GM19328 (cell line): ENCODE data around the gene LCN15.

ENCODE experiments used
- ATAC-seq: cut with Tn5 transposase; IDR thresholded peaks from one replicate; pipeline ENCODE4 v1.9.1; 2021; ENCODE audit warnings: mild to moderate bottlenecking, moderate library complexity; ENCODE audit not compliant: unreplicated experiment

The LCN15 gene

GRCh38 chr9:136741883-136742571 is 22.3 kb downstream of the LCN15 start:
- ATAC-seq: no peak

- no peak for ATAC-seq
Observed at GRCh38 chr9:136740971-136741882, 23.1 kb downstream of the LCN15 start.

- ATAC-seq: no peak
Observed at GRCh38 chr9:136740491-136740890, 23.8 kb downstream of the LCN15 start.

GRCh38 chr9:136740069-136740468 is 24.2 kb downstream of the LCN15 start:
- no peak for ATAC-seq

GRCh38 chr9:136739509-136739908 is 24.8 kb downstream of the LCN15 start:
- ATAC-seq: no peak

- no peak for ATAC-seq
Observed at GRCh38 chr9:136738960-136739359, 25.4 kb downstream of the LCN15 start.

GRCh38 chr9:136735812-136736480 is 28.4 kb downstream of the LCN15 start:
- no peak for ATAC-seq

- no peak for ATAC-seq
Observed at GRCh38 chr9:136734837-136735496, 29.4 kb downstream of the LCN15 start.

- no peak for ATAC-seq
Observed at GRCh38 chr9:136733611-136734010, 30.7 kb downstream of the LCN15 start.

- ATAC-seq: no peak
Observed at GRCh38 chr9:136732444-136733178, 31.7 kb downstream of the LCN15 start.

- ATAC-seq: no peak
Observed at GRCh38 chr9:136729926-136730325, 34.4 kb downstream of the LCN15 start.

- ATAC-seq: no peak
Observed at GRCh38 chr9:136729144-136729543, 35.2 kb downstream of the LCN15 start.

GRCh38 chr9:136728548-136729123 is 35.7 kb downstream of the LCN15 start:
- peak; percentile 16 for ATAC-seq

GRCh38 chr9:136728080-136728547 is 36.2 kb downstream of the LCN15 start:
- peak; percentile 51 for ATAC-seq

GRCh38 chr9:136726631-136727191 is 37.6 kb downstream of the LCN15 start:
- no peak for ATAC-seq

GRCh38 chr9:136726118-136726517 is 38.2 kb downstream of the LCN15 start:
- no peak for ATAC-seq

- no peak for ATAC-seq
Observed at GRCh38 chr9:136725612-136726011, 38.7 kb downstream of the LCN15 start.

GRCh38 chr9:136724772-136725171 is 39.5 kb downstream of the LCN15 start:
- no peak for ATAC-seq

GRCh38 chr9:136723989-136724388 is 40.3 kb downstream of the LCN15 start:
- ATAC-seq: no peak
